A673 (cell line): ENCODE data around the gene ID3. TPM values are rescaled to one million over a fixed set of nuclear protein-coding genes. Genes with fewer than 3 reads are reported as not detected.

Experiments
- BruUV-seq: library from RNA; stranded (reverse); fragments of 400-500 nt; replicated peaks from 2 replicates; lab custom pipeline; 2021; lab: Mats Ljungman, UMichigan
- CTCF ChIA-PET: fragments of 300-600 bp; sonication (Branson Sonifier 250); formaldehyde crosslinking; loops from one replicate; lab custom pipeline; 2022; ENCODE audit warnings: antibody characterized with exemption; lab: Charles Lee
- POLR2A ChIA-PET: fragments of 300-600 bp; sonication (Branson Sonifier 250); formaldehyde crosslinking; loops from one replicate; lab custom pipeline; 2022; ENCODE audit warnings: antibody characterized with exemption; ENCODE audit not compliant: low non-redundant PET; lab: Charles Lee
- DNase-seq: peaks from one replicate; pipeline ENCODE4 v3.0.0-alpha.2; 2015; ENCODE audit warnings: low spot score
- H3K27ac ChIP-seq: fragments of 200-600 bp; sonication (generic); 2 replicates; pipeline ENCODE4 v1.5.1; 2016; ENCODE audit warnings: mixed run types, low read depth, mild to moderate bottlenecking, mixed read lengths, antibody characterized with exemption, low read length; ENCODE audit not compliant: poor library complexity, severe bottlenecking
- H3K27me3 ChIP-seq: fragments of 200-600 bp; sonication (generic); replicated peaks from 2 replicates; pipeline ENCODE4 v1.6.1; 2017; ENCODE audit warnings: mixed run types, low read depth, mild to moderate bottlenecking, mixed read lengths, antibody characterized with exemption, low read length; ENCODE audit not compliant: insufficient read depth, poor library complexity
- H3K36me3 ChIP-seq: fragments of 200-600 bp; sonication (generic); 2 replicates; pipeline ENCODE4 v1.6.1; 2016; ENCODE audit warnings: mixed run types, mild to moderate bottlenecking, mixed read lengths, antibody characterized with exemption, low read length; ENCODE audit not compliant: insufficient read depth, poor library complexity, severe bottlenecking
- H3K4me1 ChIP-seq: fragments of 200-600 bp; sonication (generic); 2 replicates; pipeline ENCODE4 v1.6.1; 2017; ENCODE audit warnings: mixed run types, mild to moderate bottlenecking, mixed read lengths, antibody characterized with exemption, low read length; ENCODE audit not compliant: insufficient read depth, poor library complexity, severe bottlenecking
- H3K4me3 ChIP-seq: fragments of 200-600 bp; sonication (generic); 2 replicates; pipeline ENCODE4 v1.5.1; 2016; ENCODE audit warnings: low read depth, mixed run types, mild to moderate bottlenecking, mixed read lengths, low read length; ENCODE audit not compliant: poor library complexity, severe bottlenecking
- H3K9me3 ChIP-seq: fragments of 200-600 bp; sonication (generic); 2 replicates; pipeline ENCODE4 v1.6.1; 2016; ENCODE audit warnings: mixed run types, low read depth, mild to moderate bottlenecking, mixed read lengths, antibody characterized with exemption, low read length; ENCODE audit not compliant: poor library complexity, severe bottlenecking
- CTCF ChIP-seq: fragments of 300-800, 200-600 bp; sonication (generic); conservative IDR thresholded peaks from 2 replicates; pipeline ENCODE4 v1.5.1; 2017; ENCODE audit warnings: low read depth, mild to moderate bottlenecking, antibody characterized with exemption, low read length, moderate library complexity, mixed read lengths
- EZH2 ChIP-seq: fragments of 200-600 bp; sonication (generic); IDR thresholded peaks from 2 replicates; pipeline ENCODE4 v1.6.1; 2017; ENCODE audit warnings: borderline replicate concordance, low read depth, mild to moderate bottlenecking, mixed read lengths, antibody characterized with exemption, low read length; ENCODE audit not compliant: poor library complexity, severe bottlenecking
- intact Hi-C: fragments of 100-400 bp; cut with micrococcal nuclease; formaldehyde crosslinking; loops from one replicate; pipeline ENCODE4 v1.10.0; 2022; ENCODE audit not compliant: unreplicated experiment
- total RNA-seq: library from RNA; stranded (reverse); gene quantifications from 2 replicates; pipeline ENCODE4 v1.2.3, GENCODE V29; 2021

ID3 gene
- total RNA-seq, 1 experiment from 2014 or later, result 140 TPM

- DNase-seq, result peak; percentile 58
- no peaks in the 10 kb centered on the region for H3K9me3 ChIP-seq
- ChIA-PET CTCF (interaction anchor here (0.6 to 1.2 kb wide), 2 partner anchors 110 to 156 kb away, joined by 4 read pairs; no protein-coding TSS in a partner anchor), POLR2A (interaction anchor here (0.6 kb wide), 1 partner anchor 61 kb away, joined by 3 read pairs; no protein-coding TSS in a partner anchor)
- H3K4me3 ChIP-seq, result no peak overlapping the region
- H3K27me3 ChIP-seq, result no peaks in the 10 kb centered on the region
- H3K36me3 ChIP-seq, result peaks cover 36% of the 10 kb centered on the region
- no peak for TF ChIP-seq EZH2
- TF ChIP-seq CTCF, result no peak
- peak overlapping the region; percentile 52 for H3K27ac ChIP-seq
- intact Hi-C loops, result no loop called here
- no TSS peak for BruUV-seq
- peaks cover 41% of the 10 kb centered on the region for H3K4me1 ChIP-seq
Measured at GRCh38 chr1:23524716-23525401, 34.4 kb downstream of the ID3 start.

- H3K36me3 ChIP-seq, result peaks cover 40% of the 10 kb centered on the region
- no peak for TF ChIP-seq EZH2
- no peak for TF ChIP-seq CTCF
- intact Hi-C loops, result no loop called here
- BruUV-seq, result no TSS peak
- DNase-seq, result no peak
- peaks cover 35% of the 10 kb centered on the region for H3K4me1 ChIP-seq
- H3K27me3 ChIP-seq, result no peaks in the 10 kb centered on the region
- no peak overlapping the region for H3K4me3 ChIP-seq
- ChIA-PET POLR2A (no interaction called here), CTCF (interaction anchor here (0.6 to 1.2 kb wide), 2 partner anchors 111 to 157 kb away, joined by 4 read pairs; no protein-coding TSS in a partner anchor)
- H3K27ac ChIP-seq, result peak overlapping the region; percentile 52
- no peaks in the 10 kb centered on the region for H3K9me3 ChIP-seq
Measured at GRCh38 chr1:23524163-23524562, 35.1 kb downstream of the ID3 start.

DNA sequence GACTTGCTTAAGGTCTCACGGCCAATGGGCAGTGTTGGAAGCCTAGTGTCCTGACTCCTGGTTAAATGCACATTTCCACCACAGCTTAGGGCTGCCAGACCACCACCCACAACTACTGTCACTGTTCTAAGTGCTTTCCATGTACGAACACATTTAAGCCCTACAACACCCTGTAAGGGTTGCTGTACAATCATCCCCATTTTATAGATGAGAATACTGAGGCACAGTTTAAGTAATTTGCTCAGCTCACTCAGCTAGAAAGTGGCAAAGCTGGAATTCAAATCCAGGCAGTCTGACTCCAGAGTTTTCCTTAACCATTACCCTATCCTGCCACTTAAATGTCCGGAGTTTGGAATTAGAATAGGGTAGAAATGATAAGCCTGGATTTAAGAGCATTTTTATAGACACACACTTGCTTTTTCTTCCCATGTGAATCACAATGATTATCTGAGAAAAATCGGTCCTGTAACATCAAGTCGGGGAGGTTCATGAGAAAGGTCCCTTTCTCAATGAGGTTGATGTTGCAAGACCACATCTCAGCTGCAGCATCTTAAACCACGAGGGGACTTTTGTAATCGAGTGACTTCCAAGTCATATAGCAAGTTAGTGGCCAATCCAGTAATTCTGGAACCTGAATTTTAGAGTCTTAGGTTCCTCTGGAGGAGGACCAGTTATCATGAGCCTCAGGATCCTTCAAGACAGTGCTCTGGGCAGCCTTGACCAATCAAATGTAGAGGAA, 36.9 kb downstream of the ID3 start:
- no TSS peak for BruUV-seq

More for the DNA sequence above, 36.9 kb downstream of the ID3 start:
- ChIA-PET POLR2A (no interaction called here), CTCF (no interaction called here)
- Histone ChIP-seq H3K9me3 (no peaks in the 10 kb centered on the region), H3K36me3 (peaks cover 54% of the 10 kb centered on the region), H3K4me1 (peaks cover 26% of the 10 kb centered on the region), H3K27ac (no peak overlapping the region), H3K4me3 (no peak overlapping the region), H3K27me3 (no peaks in the 10 kb centered on the region)
- no peak for DNase-seq
- intact Hi-C loops, result no loop called here
- TF ChIP-seq EZH2, result no peak
- no peak for TF ChIP-seq CTCF
